T-cell (primary cell): ENCODE results near the gene CDT1. TPM values are rescaled to one million over a fixed set of nuclear protein-coding genes. Genes with fewer than 3 reads are reported as not detected.
A peak's percentile ranks its signal among the peaks of the same experiment; 100 is the strongest.

Source experiments
- ATAC-seq, 4 experiments: fragments of 200-7000 bp in 3 of 4; fragments of 150-1000 bp in 1 of 4; cut with Tn5 transposase; replicated peaks in 1 of 4; 1 replicate in 3 of 4; 2 replicates in 1 of 4; pipeline ENCODE4 v1.10.0; 2021; ENCODE audit warnings: moderate library complexity in 3 of 4, mild to moderate bottlenecking in 2 of 4, moderate number of reproducible peaks in 1 of 4
- CTCF ChIA-PET, 2 donors: fragments of 300-600 bp; sonication (Branson Sonifier 250); formaldehyde crosslinking; loops; one replicate each; lab custom pipeline; 2022; ENCODE audit warnings: antibody characterized with exemption in 2 of 2; lab: Charles Lee
- POLR2A ChIA-PET, 2 donors: fragments of 300-600 bp; sonication (Branson Sonifier 250); formaldehyde crosslinking; loops; one replicate each; lab custom pipeline; 2022; ENCODE audit warnings: antibody characterized with exemption in 2 of 2; lab: Charles Lee
- DNase-seq, 35 experiments: peaks; one replicate each; pipeline versions ENCODE4 v3.0.0 to v3.0.0-alpha.2; 2013 to 2023
- H3K27ac ChIP-seq: one replicate; pipeline ENCODE4 v1.5.1; 2013; ENCODE audit warnings: low read length
- H3K27me3 ChIP-seq, 2 experiments: replicated peaks in 1 of 2; 1 replicate in 1 of 2; 2 replicates in 1 of 2; pipeline versions ENCODE4 v1.6.1 to v1.7.0; 2013; ENCODE audit warnings: low read length in 1 of 2, mixed read lengths in 1 of 2; ENCODE audit not compliant: control insufficient read depth in 2 of 2, insufficient read depth in 2 of 2; ENCODE audit errors: extremely low read depth in 1 of 2
- H3K36me3 ChIP-seq, 2 donors: 1 replicate in 1 of 2; 2 replicates in 1 of 2; pipeline versions ENCODE4 v1.6.1 to v1.7.0; 2013; ENCODE audit warnings: low read length in 1 of 2; ENCODE audit not compliant: control insufficient read depth in 2 of 2, insufficient read depth in 1 of 2; ENCODE audit errors: extremely low read depth in 1 of 2
- H3K4me1 ChIP-seq, 2 experiments: 1 replicate in 1 of 2; 2 replicates in 1 of 2; pipeline versions ENCODE4 v1.6.1 to v1.7.0; 2013; ENCODE audit warnings: low read length in 2 of 2, mixed read lengths in 1 of 2; ENCODE audit not compliant: insufficient read depth in 2 of 2, control insufficient read depth in 1 of 2; ENCODE audit errors: extremely low read depth in 1 of 2
- H3K4me3 ChIP-seq, 2 donors: 1 replicate in 1 of 2; 2 replicates in 1 of 2; pipeline versions ENCODE4 v1.5.1 to v1.7.0; 2013; ENCODE audit warnings: mild to moderate bottlenecking in 2 of 2, low read length in 1 of 2, moderate library complexity in 1 of 2; ENCODE audit not compliant: control insufficient read depth in 1 of 2; ENCODE audit errors: extremely low read depth in 1 of 2
- H3K9me3 ChIP-seq: 2 replicates; pipeline ENCODE4 v1.7.0; 2013
- H3K27ac Mint-ChIP-seq, 2 donors: one replicate each; pipeline ENCODE4 v1.8.0; 2020 to 2021; ENCODE audit warnings: mild to moderate bottlenecking in 2 of 2, mixed read lengths in 2 of 2
- H3K27me3 Mint-ChIP-seq, 2 donors: one replicate each; pipeline ENCODE4 v1.8.0; 2021 to 2022; ENCODE audit warnings: mixed read lengths in 2 of 2
- H3K36me3 Mint-ChIP-seq: one replicate; pipeline ENCODE4 v1.8.0; 2021; ENCODE audit warnings: mixed read lengths
- H3K4me1 Mint-ChIP-seq, 3 donors: one replicate each; pipeline ENCODE4 v1.8.0; 2020 to 2022; ENCODE audit warnings: mixed read lengths in 3 of 3, mild to moderate bottlenecking in 1 of 3
- H3K4me3 Mint-ChIP-seq, 3 donors: one replicate each; pipeline ENCODE4 v1.8.0; 2020 to 2022; ENCODE audit warnings: mild to moderate bottlenecking in 3 of 3, mixed read lengths in 3 of 3, moderate library complexity in 3 of 3
- H3K9me3 Mint-ChIP-seq, 3 donors: one replicate each; pipeline ENCODE4 v1.8.0; 2020 to 2022; ENCODE audit warnings: mixed read lengths in 3 of 3
- WGBS: methylation state at CpG from one replicate; pipeline ENCODE4 v1.1.5; 2013; ENCODE audit warnings: missing lambda C conversion rate; ENCODE audit not compliant: insufficient coverage; 5-methylcytosine and 5-hydroxymethylcytosine counted together
- total RNA-seq, 35 experiments: library from RNA in 6 of 35; stranded (reverse) in 6 of 35; fragments of 120-200 nt in 1 of 35; gene quantifications; one replicate each; pipeline versions ENCODE4 v1.2.1 to v1.2.4 and lab custom pipeline; 2013 to 2026

The CDT1 gene
- total RNA-seq, 5 donors from 2014 or later (not counting 1 experiment from before 2014, with no cell fraction given), result 0.93 to 3.7 (median 1.5) TPM

DNA sequence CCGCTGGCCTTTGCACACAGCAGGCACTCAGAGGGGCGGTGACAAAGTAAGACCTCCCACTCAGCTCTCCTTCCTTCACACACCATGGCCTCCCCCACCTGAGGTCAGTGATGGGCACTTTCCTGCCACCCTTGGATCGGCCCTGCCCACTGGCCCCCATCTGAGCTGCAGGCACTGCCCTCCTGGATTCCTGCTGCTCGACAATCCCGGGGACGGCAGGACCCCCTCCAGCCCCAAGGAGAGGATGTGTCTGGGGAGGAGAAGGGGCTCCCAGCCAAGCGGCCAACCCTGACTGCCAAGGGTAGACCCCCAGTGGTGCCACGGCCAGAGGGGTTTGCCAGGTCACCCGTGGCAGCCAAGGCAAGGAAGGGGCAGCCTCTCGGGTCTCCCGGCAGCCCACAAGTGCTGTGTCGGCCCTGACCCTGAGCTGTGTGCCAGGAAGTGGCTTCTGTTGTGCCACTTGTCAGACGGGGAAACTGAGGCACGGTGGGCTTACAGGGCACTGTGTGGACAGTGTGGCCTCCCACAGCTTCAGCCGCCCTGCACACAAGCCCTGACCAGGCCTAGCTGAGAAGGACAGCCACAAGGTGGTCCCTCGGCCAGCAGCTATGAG lies 41.2 kb upstream of the CDT1 start:
- Mint-ChIP-seq H3K9me3 (no peaks in the 10 kb centered on the region), H3K4me3 (no peak overlapping the region), H3K27ac (no peak overlapping the region), H3K36me3 (peaks cover 4% of the 10 kb centered on the region), H3K4me1 (peaks cover 27 to 48% (median 37%) of the 10 kb centered on the region in 3 donors), H3K27me3 (no peaks in the 10 kb centered on the region)
- Histone ChIP-seq H3K27ac (no peak overlapping the region), H3K4me1 (peaks cover 0 to 85% of the 10 kb centered on the region in 2 experiments), H3K27me3 (no peaks in the 10 kb centered on the region), H3K4me3 (no peak overlapping the region), H3K36me3 (peaks cover 0 to 15% of the 10 kb centered on the region in 2 donors), H3K9me3 (no peaks in the 10 kb centered on the region)
- ATAC-seq (no peak), DNase-seq (no peak)
- WGBS, result 87% methylated on average over 12 of the region's 16 CpGs
- ChIA-PET CTCF (interaction anchor here in 1 of 2 donors (1.3 kb wide), 1 partner anchor 25 kb away, joined by 4 read pairs; no protein-coding TSS in a partner anchor), POLR2A (interaction anchor here in 1 of 2 donors (0.6 kb wide), 1 partner anchor 18 kb away, joined by 13 read pairs; no protein-coding TSS in a partner anchor)

DNA sequence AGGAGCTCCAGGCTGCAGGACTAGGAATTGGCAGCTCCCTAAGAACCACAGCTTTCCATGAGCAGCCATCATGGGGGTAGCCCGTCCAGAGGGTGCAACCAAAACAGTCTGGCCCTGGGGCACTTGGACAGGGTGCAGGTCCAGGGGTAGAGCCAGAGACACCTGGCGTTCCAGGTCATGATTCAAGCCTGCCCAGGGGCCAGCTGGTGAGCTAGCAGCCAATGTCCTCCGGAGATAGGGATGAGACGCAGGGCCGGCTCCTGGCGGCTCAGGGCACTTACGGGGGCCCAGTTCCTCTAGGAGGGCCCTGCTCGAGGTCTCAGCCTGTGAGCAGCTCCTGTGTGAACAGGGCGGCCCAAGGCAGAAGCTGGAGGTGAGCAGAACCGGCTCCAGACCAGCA lies 40.6 kb upstream of the CDT1 start:
- Mint-ChIP-seq H3K27me3 (no peaks in the 10 kb centered on the region), H3K9me3 (no peaks in the 10 kb centered on the region), H3K36me3 (peaks cover 4% of the 10 kb centered on the region), H3K4me1 (peaks cover 28 to 49% (median 41%) of the 10 kb centered on the region in 3 donors), H3K4me3 (no peak overlapping the region), H3K27ac (no peak overlapping the region)
- H3K36me3 ChIP-seq, result peaks cover 0 to 15% of the 10 kb centered on the region in 2 donors
- no peak for ATAC-seq
- H3K27ac ChIP-seq, result no peak overlapping the region
- H3K4me3 ChIP-seq, result no peak overlapping the region
- WGBS, result 90% methylated on average over 10 of the region's 10 CpGs
- POLR2A ChIA-PET, result interaction anchor here in 1 of 2 donors (0.6 kb wide), 1 partner anchor 17 kb away, joined by 13 read pairs; no protein-coding TSS in a partner anchor
- no peaks in the 10 kb centered on the region for H3K9me3 ChIP-seq
- no peaks in the 10 kb centered on the region for H3K27me3 ChIP-seq
- CTCF ChIA-PET, result no interaction called here
- no peak for DNase-seq
- H3K4me1 ChIP-seq, result peaks cover 0 to 85% of the 10 kb centered on the region in 2 experiments

DNA sequence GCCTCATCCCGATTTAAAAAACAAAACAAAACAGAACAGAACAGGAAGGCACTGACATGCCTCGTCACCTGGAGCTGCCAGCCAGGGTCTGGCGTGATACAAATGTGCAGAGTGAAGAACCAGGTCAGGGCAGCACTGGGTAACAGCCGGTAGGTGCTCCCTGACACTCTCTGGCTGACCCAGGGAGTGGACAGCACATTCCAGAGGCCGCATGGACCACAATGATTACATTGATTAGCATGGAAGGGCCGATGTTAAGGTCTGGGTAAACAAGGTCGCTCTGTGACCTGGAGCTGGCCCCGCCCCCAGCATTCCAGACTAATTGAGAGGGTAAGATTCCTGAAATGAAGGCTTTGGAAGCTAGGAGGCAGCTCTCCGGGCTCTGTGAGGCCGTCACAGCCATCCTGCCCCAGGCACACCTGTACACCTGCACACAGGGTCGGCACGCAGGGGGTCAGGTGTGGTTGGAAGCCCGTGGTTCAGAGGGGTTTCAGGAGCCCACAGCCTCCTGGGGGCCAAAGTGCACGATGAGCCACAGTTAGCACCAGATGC lies 40.0 kb upstream of the CDT1 start:
- POLR2A ChIA-PET, result no interaction called here

GRCh38 chr16:88764080-88764479 lies 39.5 kb upstream of the CDT1 start:
- H3K4me3 Mint-ChIP-seq, result no peak overlapping the region
- no peak overlapping the region for H3K27ac Mint-ChIP-seq
- Histone ChIP-seq H3K27me3 (no peaks in the 10 kb centered on the region), H3K36me3 (peaks cover 0 to 15% of the 10 kb centered on the region in 2 donors), H3K27ac (no peak overlapping the region), H3K4me1 (peaks cover 0 to 85% of the 10 kb centered on the region in 2 experiments), H3K4me3 (no peak overlapping the region), H3K9me3 (no peaks in the 10 kb centered on the region)
- no peak for ATAC-seq
- POLR2A ChIA-PET, result no interaction called here
- no peak for DNase-seq
- no peaks in the 10 kb centered on the region for H3K9me3 Mint-ChIP-seq
- no peaks in the 10 kb centered on the region for H3K27me3 Mint-ChIP-seq
- peaks cover 4% of the 10 kb centered on the region for H3K36me3 Mint-ChIP-seq
- peaks cover 22 to 41% (median 34%) of the 10 kb centered on the region in 3 donors for H3K4me1 Mint-ChIP-seq
- CTCF ChIA-PET, result no interaction called here
- over 99% methylated on average over 11 of the region's 19 CpGs for WGBS

More for the DNA sequence above, 40.0 kb upstream of the CDT1 start:
- CTCF ChIA-PET, result no interaction called here
- Histone ChIP-seq H3K4me1 (peaks cover 0 to 85% of the 10 kb centered on the region in 2 experiments), H3K36me3 (peaks cover 0 to 15% of the 10 kb centered on the region in 2 donors), H3K27me3 (no peaks in the 10 kb centered on the region), H3K9me3 (no peaks in the 10 kb centered on the region), H3K4me3 (no peak overlapping the region), H3K27ac (no peak overlapping the region)
- H3K27me3 Mint-ChIP-seq, result no peaks in the 10 kb centered on the region
- no peak for ATAC-seq
- no peak for DNase-seq
- H3K27ac Mint-ChIP-seq, result no peak overlapping the region
- H3K4me3 Mint-ChIP-seq, result no peak overlapping the region
- peaks cover 25 to 43% (median 36%) of the 10 kb centered on the region in 3 donors for H3K4me1 Mint-ChIP-seq
- H3K9me3 Mint-ChIP-seq, result no peaks in the 10 kb centered on the region
- WGBS, result 90% methylated on average over 12 of the region's 14 CpGs
- H3K36me3 Mint-ChIP-seq, result peaks cover 4% of the 10 kb centered on the region

DNA sequence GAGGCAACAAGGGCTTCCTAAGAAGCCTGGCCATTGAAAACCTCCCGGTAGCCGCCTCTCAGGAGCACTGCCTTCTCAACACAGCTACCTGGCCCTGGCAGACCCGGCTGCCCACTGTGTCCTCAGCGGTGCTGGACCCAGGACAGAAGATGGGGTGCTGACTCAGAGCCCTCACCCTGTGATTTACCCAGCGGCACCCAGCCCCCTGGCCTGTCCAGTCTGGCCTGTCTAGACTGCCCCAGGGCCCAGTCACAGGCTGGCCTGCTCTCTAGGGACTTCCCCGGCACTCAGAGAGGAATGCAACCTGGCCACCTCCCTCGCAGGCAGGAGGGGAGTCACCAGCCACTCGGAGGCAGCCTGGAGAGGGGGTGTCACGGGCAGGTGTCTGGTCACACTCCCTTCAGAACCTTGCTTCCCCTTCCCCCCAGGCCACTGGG lies 38.7 kb upstream of the CDT1 start:
- no peak for DNase-seq
- WGBS, result 96% methylated on average over 7 of the region's 9 CpGs
- Mint-ChIP-seq H3K36me3 (peaks cover 4% of the 10 kb centered on the region), H3K4me3 (no peak overlapping the region), H3K27me3 (no peaks in the 10 kb centered on the region), H3K27ac (no peak overlapping the region), H3K9me3 (no peaks in the 10 kb centered on the region), H3K4me1 (peaks cover 20 to 40% (median 33%) of the 10 kb centered on the region in 3 donors)
- no peak for ATAC-seq
- H3K4me3 ChIP-seq, result no peak overlapping the region
- H3K4me1 ChIP-seq, result peaks cover 0 to 85% of the 10 kb centered on the region in 2 experiments
- H3K27ac ChIP-seq, result no peak overlapping the region
- ChIA-PET POLR2A (no interaction called here), CTCF (no interaction called here)
- no peaks in the 10 kb centered on the region for H3K9me3 ChIP-seq
- peaks cover 0 to 15% of the 10 kb centered on the region in 2 donors for H3K36me3 ChIP-seq
- H3K27me3 ChIP-seq, result no peaks in the 10 kb centered on the region

DNA sequence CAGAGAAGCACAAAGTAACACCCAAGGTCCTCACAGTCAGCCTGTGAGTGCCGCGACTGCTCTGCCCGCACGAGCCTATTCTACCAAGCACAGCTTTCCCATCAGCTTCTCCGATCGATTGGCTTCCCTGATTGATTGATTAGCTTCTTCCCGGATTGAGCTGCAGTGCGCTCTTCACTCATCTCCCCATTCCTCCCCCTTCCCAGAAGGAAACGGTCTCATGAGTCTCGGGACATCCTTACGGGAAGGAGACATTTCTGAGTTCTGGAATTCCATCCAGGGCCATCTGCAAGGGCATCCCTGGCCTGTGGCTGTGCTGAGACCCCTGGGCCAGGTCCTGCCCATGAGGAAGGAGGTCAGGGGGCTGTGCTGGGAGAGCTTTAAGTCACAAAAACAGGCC lies 36.6 kb upstream of the CDT1 start:
- Histone ChIP-seq H3K9me3 (no peaks in the 10 kb centered on the region), H3K4me3 (no peak overlapping the region), H3K4me1 (peaks cover 4 to 90% of the 10 kb centered on the region in 2 experiments), H3K27ac (no peak overlapping the region), H3K27me3 (no peaks in the 10 kb centered on the region), H3K36me3 (peaks cover 0 to 15% of the 10 kb centered on the region in 2 donors)
- ChIA-PET CTCF (no interaction called here), POLR2A (interaction anchor here in 1 of 2 donors (0.6 kb wide), 2 partner anchors 40 to 77 kb away, joined by 3 to 10 read pairs; no protein-coding TSS in a partner anchor)
- no peak for ATAC-seq
- Mint-ChIP-seq H3K36me3 (peaks cover 4% of the 10 kb centered on the region), H3K4me1 (peaks cover 26 to 40% (median 40%) of the 10 kb centered on the region in 3 donors), H3K27ac (peak overlapping the region; percentile 54 to 66), H3K4me3 (no peak overlapping the region), H3K9me3 (no peaks in the 10 kb centered on the region), H3K27me3 (no peaks in the 10 kb centered on the region)
- 88% methylated on average over 4 of the region's 11 CpGs for WGBS
- no peak for DNase-seq
